GM18505 (cell line): ENCODE measurements around the gene CHRM5.
"Not testable (repeated sequence)": the region's sequence is repeated elsewhere in the genome, so short reads cannot be mapped to it uniquely, and the experiment has no call there.

ENCODE experiments used
- ATAC-seq: cut with Tn5 transposase; IDR thresholded peaks from one replicate; pipeline ENCODE4 v1.9.1; 2021; ENCODE audit not compliant: unreplicated experiment
- POLR2A ChIP-seq: IDR thresholded peaks from 4 replicates; pipeline ENCODE4 v1.6.1; 2011; ENCODE audit warnings: borderline replicate concordance; ENCODE audit not compliant: insufficient read depth, insufficient read length; ENCODE audit errors: extremely low read depth

Gene CHRM5

GRCh38 chr15:33963831-33964664, 4.2 kb upstream of the CHRM5 start:
- TF ChIP-seq POLR2A = no peak
- ATAC-seq = no peak

GRCh38 chr15:33964665-33965040, 3.6 kb upstream of the CHRM5 start:
- ATAC-seq = no peak
- TF ChIP-seq POLR2A = no peak

GRCh38 chr15:33968821-33969220, 524 bp downstream of the CHRM5 start:
- ATAC-seq = no peak
- no peak for TF ChIP-seq POLR2A

- no peak for TF ChIP-seq POLR2A
- ATAC-seq = no peak
These were observed 3.5 kb downstream of the CHRM5 start for GRCh38 chr15:33971811-33972210.

- ATAC-seq = no peak
- no peak for TF ChIP-seq POLR2A
These were observed 6.8 kb downstream of the CHRM5 start for GRCh38 chr15:33975022-33975565.

- ATAC-seq = no peak
- TF ChIP-seq POLR2A = no peak
These were observed 11.9 kb downstream of the CHRM5 start for GRCh38 chr15:33980159-33980558.

- TF ChIP-seq POLR2A = no peak
- ATAC-seq = no peak
These were observed 14.2 kb downstream of the CHRM5 start for GRCh38 chr15:33982516-33982915.

GRCh38 chr15:33985287-33985686, 17.0 kb downstream of the CHRM5 start:
- ATAC-seq = no peak
- no peak for TF ChIP-seq POLR2A

- no peak for ATAC-seq
- no peak for TF ChIP-seq POLR2A
These were observed 17.5 kb downstream of the CHRM5 start for GRCh38 chr15:33985751-33986150.

- no peak for TF ChIP-seq POLR2A
- ATAC-seq = no peak
These were observed 19.1 kb downstream of the CHRM5 start for GRCh38 chr15:33987444-33987843.

- TF ChIP-seq POLR2A = no peak
- no peak for ATAC-seq
These were observed 20.1 kb downstream of the CHRM5 start for GRCh38 chr15:33988384-33988783.

- TF ChIP-seq POLR2A = no peak
- ATAC-seq = no peak
These were observed 25.8 kb downstream of the CHRM5 start for GRCh38 chr15:33994005-33994615.

GRCh38 chr15:33995666-33996065, 27.4 kb downstream of the CHRM5 start:
- ATAC-seq = not testable (repeated sequence)

- ATAC-seq = no peak
- no peak for TF ChIP-seq POLR2A
These were observed 33.2 kb downstream of the CHRM5 start for GRCh38 chr15:34001536-34001935.
